ENCODE data around the gene TMEM247. TPM values are rescaled to one million over a fixed set of nuclear protein-coding genes. Genes with fewer than 3 reads are reported as not detected.

TMEM247 gene
- total RNA-seq, 1 experiment from 2014 or later: not detected

GRCh38 chr2:46528880-46529279, 49.5 kb downstream of the TMEM247 start:
- TF ChIP-seq CTCF (conservative IDR thresholded peaks at IDR 0.05): no peak
- H2BK12ac ChIP-seq (ENCODE audit: insufficient read length, low read depth, low read length): no peak overlapping the region
- no peak overlapping the region for H3K27ac Mint-ChIP-seq
- no peaks in the 10 kb centered on the region for H3K79me2 ChIP-seq (ENCODE audit: insufficient read depth, low read length)
- H3K4me2 ChIP-seq (ENCODE audit: insufficient read depth, insufficient read length, low read length): no peak overlapping the region
- no CpG with 5 or more reads among the region's 1 CpG for WGBS (ENCODE audit: extremely low coverage, insufficient read length, low lambda C conversion rate)
- H3K27me3 ChIP-seq (ENCODE audit: insufficient read depth, low read length): no peaks in the 10 kb centered on the region
- H2BK20ac ChIP-seq (ENCODE audit: low read depth, low read length, poor library complexity, severe bottlenecking): no peak overlapping the region
- no peaks in the 10 kb centered on the region for H3K9me3 ChIP-seq (ENCODE audit: control insufficient read depth, low read depth, low read length)
- no peak overlapping the region for H3T11ph ChIP-seq (ENCODE audit: low read length)
- no peak for DNase-seq
- no peak overlapping the region for H3K4ac ChIP-seq (ENCODE audit: low read depth, low read length)
- no peak overlapping the region for H3K27ac ChIP-seq (ENCODE audit: insufficient read length, low read depth, low read length)
- H3K79me1 ChIP-seq (ENCODE audit: insufficient read depth, low read depth, low read length, poor library complexity, severe bottlenecking): no peaks in the 10 kb centered on the region
- no peak overlapping the region for H3K14ac ChIP-seq (ENCODE audit: insufficient read depth, low read length)
- H3K18ac ChIP-seq (ENCODE audit: insufficient read length, low read depth, low read length): no peak overlapping the region
- H3K23me2 ChIP-seq (ENCODE audit: insufficient read length, low read depth, low read length, poor library complexity, severe bottlenecking): no peaks in the 10 kb centered on the region
- H3K56ac ChIP-seq (ENCODE audit: insufficient read length, low read depth, low read length): no peak overlapping the region
- no peak overlapping the region for H2BK15ac ChIP-seq (ENCODE audit: low read depth, low read length)
- H3K9me3 Mint-ChIP-seq: no peaks in the 10 kb centered on the region
- H3K36me3 Mint-ChIP-seq (ENCODE audit: insufficient read depth in 1 of 3, low read depth in 3 of 3): no peaks in the 10 kb centered on the region
- H4K8ac ChIP-seq (replicated peaks; ENCODE audit: insufficient read length, low read depth, low read length): no peak overlapping the region
- H3K4me3 Mint-ChIP-seq: no peak overlapping the region
- no peak overlapping the region for H2AFZ ChIP-seq (ENCODE audit: low read length)
- H3K27me3 Mint-ChIP-seq (ENCODE audit: low read depth): no peaks in the 10 kb centered on the region
- H3K23ac ChIP-seq (ENCODE audit: insufficient read length, low read depth, low read length): no peak overlapping the region
- H4K5ac ChIP-seq (ENCODE audit: insufficient read length, low read depth, low read length): no peak overlapping the region
- H3K9ac ChIP-seq (ENCODE audit: extremely low read depth, insufficient read length, low read length): no peak overlapping the region
- no peaks in the 10 kb centered on the region for H4K20me1 ChIP-seq (ENCODE audit: control insufficient read depth, insufficient read depth, insufficient read length)
- no peaks in the 10 kb centered on the region for H3K4me1 Mint-ChIP-seq
- H3K4me1 ChIP-seq (ENCODE audit: insufficient read depth, low read length): no peaks in the 10 kb centered on the region; the same call in 1 of the 2 replicates
- no peak overlapping the region for H2AK5ac ChIP-seq (ENCODE audit: insufficient read length, low read length)
- no peak overlapping the region for H4K91ac ChIP-seq (ENCODE audit: insufficient read length, low read depth, low read length)
- no peak overlapping the region for H2BK5ac ChIP-seq (ENCODE audit: insufficient read length, low read length)
- H2BK120ac ChIP-seq (ENCODE audit: low read depth, low read length, poor library complexity, severe bottlenecking): no peak overlapping the region

All from H9 (cell line).